RWPE1 (cell line): ENCODE data around the gene ATP2B3.

Experiments
- CTCF ChIA-PET: fragments of 350-600 bp; sonication (Branson Sonifier 250); formaldehyde crosslinking; extraction: SDS; loops from one replicate; lab custom pipeline; 2021; lab: Yijun Ruan, JAX
- POLR2A ChIA-PET: fragments of 400-600 bp; formaldehyde crosslinking; extraction: SDS; loops from one replicate; lab custom pipeline; 2020; ENCODE audit warnings: antibody characterized with exemption; ENCODE audit not compliant: low non-redundant PET; lab: Yijun Ruan, JAX
- DNase-seq: peaks from one replicate; pipeline ENCODE4 v3.0.0; 2012; ENCODE audit warnings: low spot score
- H3K27ac ChIP-seq: fragments of 450-650 bp; 2 replicates; pipeline ENCODE4 v1.5.1; 2017
- TF ChIP-seq, protein P1 (sequence below): fragments of 450-650 bp; conservative IDR thresholded peaks from 2 replicates; pipeline ENCODE4 v1.5.1; 2017; ENCODE audit warnings: low read depth, mild to moderate bottlenecking

The ATP2B3 gene

DNA sequence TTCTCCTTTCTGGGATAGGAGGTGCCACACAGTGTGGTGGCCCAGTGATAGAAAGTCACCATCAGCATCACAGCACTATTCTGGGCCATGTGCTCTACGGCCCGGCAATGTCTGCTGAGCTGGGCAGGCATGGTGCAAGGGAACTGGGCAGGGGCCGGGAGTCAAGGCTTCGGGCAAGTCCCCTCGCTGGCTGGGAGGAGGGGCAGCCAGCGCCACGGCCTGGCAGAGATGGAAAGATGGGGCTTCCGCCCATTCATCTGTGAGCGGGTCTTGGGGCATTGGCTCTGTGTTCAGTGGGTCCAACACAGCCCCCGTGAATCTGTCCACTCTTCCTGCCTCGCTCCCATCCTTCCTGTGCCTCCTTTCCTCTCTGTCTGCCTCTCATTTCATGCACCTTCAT lies 7.1 kb upstream of the ATP2B3 start:
- DNase-seq = no peak
- peak overlapping the region; percentile 81 for H3K27ac ChIP-seq
- POLR2A ChIA-PET = no interaction called here
- CTCF ChIA-PET = interaction anchor here (0.9 kb wide), 1 partner anchor 29 kb away, joined by 4 read pairs; no protein-coding TSS in a partner anchor
- TF ChIP-seq, protein P1, sequence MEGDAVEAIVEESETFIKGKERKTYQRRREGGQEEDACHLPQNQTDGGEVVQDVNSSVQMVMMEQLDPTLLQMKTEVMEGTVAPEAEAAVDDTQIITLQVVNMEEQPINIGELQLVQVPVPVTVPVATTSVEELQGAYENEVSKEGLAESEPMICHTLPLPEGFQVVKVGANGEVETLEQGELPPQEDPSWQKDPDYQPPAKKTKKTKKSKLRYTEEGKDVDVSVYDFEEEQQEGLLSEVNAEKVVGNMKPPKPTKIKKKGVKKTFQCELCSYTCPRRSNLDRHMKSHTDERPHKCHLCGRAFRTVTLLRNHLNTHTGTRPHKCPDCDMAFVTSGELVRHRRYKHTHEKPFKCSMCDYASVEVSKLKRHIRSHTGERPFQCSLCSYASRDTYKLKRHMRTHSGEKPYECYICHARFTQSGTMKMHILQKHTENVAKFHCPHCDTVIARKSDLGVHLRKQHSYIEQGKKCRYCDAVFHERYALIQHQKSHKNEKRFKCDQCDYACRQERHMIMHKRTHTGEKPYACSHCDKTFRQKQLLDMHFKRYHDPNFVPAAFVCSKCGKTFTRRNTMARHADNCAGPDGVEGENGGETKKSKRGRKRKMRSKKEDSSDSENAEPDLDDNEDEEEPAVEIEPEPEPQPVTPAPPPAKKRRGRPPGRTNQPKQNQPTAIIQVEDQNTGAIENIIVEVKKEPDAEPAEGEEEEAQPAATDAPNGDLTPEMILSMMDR = no peak

GRCh38 chrX:153511784-153512500 lies 5.5 kb upstream of the ATP2B3 start:
- H3K27ac ChIP-seq = peak overlapping the region; percentile 81
- POLR2A ChIA-PET = no interaction called here
- DNase-seq = no peak
- CTCF ChIA-PET = interaction anchor here (1.0 kb wide), 1 partner anchor 41 kb away, joined by 3 read pairs; the partner anchor contains the start of gene HAUS7
- TF ChIP-seq, protein P1 = no peak

- DNase-seq = no peak
- POLR2A ChIA-PET = no interaction called here
- CTCF ChIA-PET = interaction anchor here (1.0 kb wide), 1 partner anchor 42 kb away, joined by 3 read pairs; the partner anchor contains the start of gene HAUS7
- H3K27ac ChIP-seq = peak overlapping the region; percentile 81
- TF ChIP-seq, protein P1 = no peak
Measured at GRCh38 chrX:153512501-153512893, 4.9 kb upstream of the ATP2B3 start.

GRCh38 chrX:153513265-153513664 lies 4.2 kb upstream of the ATP2B3 start:
- DNase-seq = no peak
- TF ChIP-seq, protein P1 = no peak
- CTCF ChIA-PET = no interaction called here

GRCh38 chrX:153514259-153514658 lies 3.2 kb upstream of the ATP2B3 start:
- TF ChIP-seq, protein P1 = no peak
- no peak for DNase-seq
- ChIA-PET POLR2A (no interaction called here), CTCF (no interaction called here)
- H3K27ac ChIP-seq = no peak overlapping the region

More at GRCh38 chrX:153513265-153513664, 4.2 kb upstream of the ATP2B3 start:
- POLR2A ChIA-PET = no interaction called here
- peak overlapping the region; percentile 81; the same call in 1 of the 2 replicates for H3K27ac ChIP-seq

DNA sequence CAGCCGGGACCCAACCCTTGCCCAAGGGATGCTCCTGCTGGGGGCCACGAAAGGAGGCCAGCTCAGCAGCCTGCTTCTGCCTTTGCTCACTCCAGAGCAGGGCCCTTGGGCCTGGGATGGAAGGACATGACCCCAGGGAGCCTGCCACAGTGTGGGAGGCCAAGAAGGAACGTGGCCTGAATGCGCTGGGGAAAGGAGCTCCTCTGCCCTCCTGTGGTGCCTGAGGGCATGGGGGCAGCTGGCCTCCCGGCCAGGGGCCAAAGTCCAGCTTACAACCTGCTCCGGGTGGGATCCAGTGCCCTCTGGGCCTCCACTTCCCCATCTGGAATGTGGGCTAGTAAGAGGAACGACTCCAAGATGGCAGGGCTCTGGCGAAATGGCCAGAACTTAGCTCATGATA lies 2.0 kb upstream of the ATP2B3 start:
- no peak overlapping the region for H3K27ac ChIP-seq
- TF ChIP-seq, protein P1 = no peak
- no peak for DNase-seq
- ChIA-PET POLR2A (no interaction called here), CTCF (no interaction called here)
